SK-N-SH treated with all-trans-retinoic acid at 6 μM for 48 hours (cell line): ENCODE measurements around the gene UCK1.

Experiments
- ATAC-seq: fragments of 200-7000 bp; cut with Tn5 transposase; 3 replicates; pipeline ENCODE4 v1.9.1; 2020; ENCODE audit warnings: mild to moderate bottlenecking, moderate library complexity
- ARNTL ChIP-seq: fragments of 450-650 bp; formaldehyde crosslinking; IDR thresholded peaks from 2 replicates; pipeline ENCODE4 v1.5.0; 2020; ENCODE audit warnings: low read depth, mild to moderate bottlenecking, moderate library complexity, borderline replicate concordance
- BACH2 ChIP-seq: fragments of 250-450 bp; sonication (Bioruptor Pico); IDR thresholded peaks from 2 replicates; pipeline ENCODE4 v1.9.0; 2021; ENCODE audit warnings: mild to moderate bottlenecking, borderline replicate concordance
- CREB5 ChIP-seq: fragments of 250-450 bp; sonication (Bioruptor Pico); IDR thresholded peaks from 2 replicates; pipeline ENCODE4 v1.5.1; 2020; ENCODE audit warnings: low read depth, mild to moderate bottlenecking, moderate library complexity
- CSDC2 ChIP-seq: fragments of 250-450 bp; sonication (Bioruptor Pico); IDR thresholded peaks from 2 replicates; pipeline ENCODE4 v1.5.0; 2020; ENCODE audit warnings: mild to moderate bottlenecking, moderate library complexity
- CSRNP3 ChIP-seq: fragments of 250-450 bp; sonication (Bioruptor Pico); IDR thresholded peaks from 2 replicates; pipeline ENCODE4 v1.5.1; 2021; ENCODE audit warnings: mild to moderate bottlenecking, moderate library complexity
- ESRRG ChIP-seq: fragments of 250-450 bp; sonication (Bioruptor Pico); IDR thresholded peaks from 2 replicates; pipeline ENCODE4 v1.6.1; 2021; ENCODE audit warnings: mild to moderate bottlenecking
- GLIS3 ChIP-seq: fragments of 250-450 bp; sonication (Bioruptor Pico); IDR thresholded peaks from 2 replicates; pipeline ENCODE4 v1.5.0; 2020; ENCODE audit warnings: mild to moderate bottlenecking, moderate library complexity
- OSR1 ChIP-seq: fragments of 250-450 bp; sonication (Bioruptor Pico); IDR thresholded peaks from 2 replicates; pipeline ENCODE4 v1.8.0; 2022; ENCODE audit warnings: moderate library complexity, mild to moderate bottlenecking, inconsistent platforms
- POU6F1 ChIP-seq: fragments of 250-450 bp; sonication (Bioruptor Pico); IDR thresholded peaks from 2 replicates; pipeline ENCODE4 v1.8.0; 2021; ENCODE audit warnings: low read depth, mild to moderate bottlenecking, moderate library complexity, borderline replicate concordance
- RARB ChIP-seq: fragments of 250-450 bp; sonication (Bioruptor Pico); IDR thresholded peaks from 2 replicates; pipeline ENCODE4 v1.8.0; 2021; ENCODE audit warnings: mild to moderate bottlenecking, moderate library complexity
- SNAI2 ChIP-seq: fragments of 250-450 bp; sonication (Bioruptor Pico); IDR thresholded peaks from 2 replicates; pipeline ENCODE4 v1.5.0; 2020; ENCODE audit warnings: mild to moderate bottlenecking, moderate library complexity
- TCF4 ChIP-seq: fragments of 250-450 bp; sonication (Bioruptor Pico); IDR thresholded peaks from 2 replicates; pipeline ENCODE4 v1.8.0; 2021; ENCODE audit warnings: mild to moderate bottlenecking, moderate library complexity, borderline replicate concordance
- TOX ChIP-seq: fragments of 250-450 bp; sonication (Bioruptor Pico); IDR thresholded peaks from 2 replicates; pipeline ENCODE4 v1.8.0; 2021; ENCODE audit warnings: mild to moderate bottlenecking, moderate library complexity, borderline replicate concordance
- TSHZ2 ChIP-seq: fragments of 250-450 bp; sonication (Bioruptor Pico); IDR thresholded peaks from 2 replicates; pipeline ENCODE4 v1.5.0; 2020; ENCODE audit warnings: mild to moderate bottlenecking, moderate library complexity
- ZC3H10 ChIP-seq: fragments of 250-450 bp; sonication (Bioruptor Pico); IDR thresholded peaks from 2 replicates; pipeline ENCODE4 v1.5.1; 2021; ENCODE audit warnings: mild to moderate bottlenecking, moderate library complexity
- ZFP3 ChIP-seq: fragments of 250-450 bp; sonication (Bioruptor Pico); IDR thresholded peaks from 2 replicates; pipeline ENCODE4 v1.5.0; 2020; ENCODE audit warnings: mild to moderate bottlenecking, moderate library complexity
- ZFP30 ChIP-seq: fragments of 450-650 bp; formaldehyde crosslinking; IDR thresholded peaks from 2 replicates; pipeline ENCODE4 v1.5.0; 2022; ENCODE audit warnings: mild to moderate bottlenecking, moderate library complexity
- ZNF565 ChIP-seq: fragments of 450-650 bp; formaldehyde crosslinking; conservative IDR thresholded peaks from 2 replicates; pipeline ENCODE4 v1.5.0; 2020; ENCODE audit warnings: low read depth, mild to moderate bottlenecking, moderate library complexity
- ZNF70 ChIP-seq: fragments of 450-650 bp; formaldehyde crosslinking; IDR thresholded peaks from 2 replicates; pipeline ENCODE4 v1.5.0; 2020; ENCODE audit warnings: mild to moderate bottlenecking, moderate library complexity
- ZNF8 ChIP-seq: fragments of 450-650 bp; formaldehyde crosslinking; IDR thresholded peaks from 2 replicates; pipeline ENCODE4 v1.5.0; 2020; ENCODE audit warnings: mild to moderate bottlenecking, moderate library complexity

Gene UCK1

GRCh38 chr9:131490514-131490913, 40.5 kb downstream of the UCK1 start (continued):
- TF ChIP-seq TSHZ2 (no peak), CSDC2 (no peak), ZNF8 (CRISPR knock-in tag) (no peak), ZC3H10 (no peak), GLIS3 (CRISPR knock-in tag) (no peak), ARNTL (CRISPR knock-in tag) (no peak), CREB5 (CRISPR knock-in tag) (no peak), SNAI2 (CRISPR knock-in tag) (no peak)

GRCh38 chr9:131487621-131488031, 43.4 kb downstream of the UCK1 start:
- ATAC-seq, result no peak
- TF ChIP-seq TOX (CRISPR knock-in tag) (no peak), ZNF565 (no peak), ZC3H10 (no peak)
- TF ChIP-seq, all 23 proteins: peak for 0

GRCh38 chr9:131487001-131487400, 44.1 kb downstream of the UCK1 start:
- no peak for ATAC-seq
- TF ChIP-seq GLIS3 (CRISPR knock-in tag) (no peak), TSHZ2 (no peak), RARB (no peak), POU6F1 (no peak), CSDC2 (no peak), ZFP30 (CRISPR knock-in tag) (no peak), ZNF70 (no peak), TCF4 (CRISPR knock-in tag) (no peak), TOX (CRISPR knock-in tag) (no peak), ESRRG (CRISPR knock-in tag) (no peak), OSR1 (CRISPR knock-in tag) (no peak), CSRNP3 (CRISPR knock-in tag) (no peak), ZFP3 (CRISPR knock-in tag) (no peak), ZC3H10 (no peak), ZNF565 (no peak), BACH2 (CRISPR knock-in tag) (no peak), SNAI2 (CRISPR knock-in tag) (no peak)
